Right renal cortex interstitium (tissue), 3 donors: ENCODE results near the gene PDILT. TPM values are rescaled to one million over a fixed set of nuclear protein-coding genes. Genes with fewer than 3 reads are reported as not detected.

Experiments used
- DNase-seq, 3 donors: peaks; one replicate each; pipeline ENCODE4 v3.0.0-alpha.2; 2013; ENCODE audit warnings: low read depth in 3 of 3, low spot score in 2 of 3
- polyA plus RNA-seq, 3 donors: library from polyadenylated mRNA; unstranded; fragments of 120-200 nt; gene quantifications; one replicate each; pipeline ENCODE4 v1.2.1, GENCODE V29; 2013; ENCODE audit not compliant: insufficient read length in 3 of 3

PDILT gene
- polyA plus RNA-seq, 3 donors, result 0.16 TPM; not detected in 2

GRCh38 chr16:20409398-20410120 lies 5.0 kb upstream of the PDILT start, which contains the start of gene ACSM5:
Gene ACSM5, plus strand, starts transcription at chr16:20409534. Its CDS starts 1,951 bp downstream, at chr16:20411485.
- no peak for DNase-seq

DNA sequence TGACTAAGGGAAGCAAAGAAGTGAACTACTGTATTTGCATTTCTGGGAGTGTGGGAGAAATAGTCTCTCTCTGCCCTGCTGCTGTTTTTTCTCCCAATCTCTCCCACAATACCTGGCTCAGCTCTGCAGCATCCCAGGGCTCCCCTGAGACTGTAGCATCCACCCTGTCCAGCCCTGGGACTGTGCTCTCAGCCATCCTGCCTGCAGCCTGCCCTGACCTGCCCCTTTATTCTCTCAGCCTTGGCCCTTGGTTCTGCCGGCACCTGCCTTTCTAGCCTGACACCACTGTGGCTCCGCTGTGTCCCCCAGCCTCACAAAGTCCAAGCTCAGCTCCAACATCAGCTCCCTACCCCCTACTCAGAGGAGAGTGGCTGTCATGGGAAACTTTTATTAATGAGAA lies 1.9 kb downstream of the PDILT start:
- DNase-seq, result no peak

DNA sequence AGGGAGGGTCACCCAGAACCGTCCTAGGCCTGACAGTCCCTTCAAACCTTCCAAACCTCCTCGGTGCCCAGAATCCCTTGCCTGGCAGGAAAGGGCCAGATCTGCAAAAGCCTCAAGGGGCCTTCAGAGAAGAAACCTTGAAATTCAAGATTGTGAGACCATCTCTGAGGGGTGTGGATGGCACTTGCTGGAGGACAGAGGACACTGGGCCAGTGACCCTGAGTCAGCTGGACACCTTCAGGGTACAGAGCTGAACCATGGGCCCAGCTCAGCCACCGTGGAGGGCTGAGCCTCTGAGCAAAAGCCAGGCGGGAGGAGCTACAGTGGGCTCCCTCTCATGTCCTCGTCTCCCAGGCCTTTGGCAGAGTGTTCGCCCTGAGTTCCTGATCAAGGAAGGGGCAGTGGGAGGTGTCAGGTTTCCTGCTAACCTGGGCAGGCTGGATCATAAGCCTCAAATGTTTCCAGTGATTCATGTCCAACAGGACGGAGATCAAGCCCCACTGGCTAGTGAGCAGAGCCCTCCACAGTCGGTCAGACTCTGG lies 3.0 kb downstream of the PDILT start:
- DNase-seq, result no peak

DNA sequence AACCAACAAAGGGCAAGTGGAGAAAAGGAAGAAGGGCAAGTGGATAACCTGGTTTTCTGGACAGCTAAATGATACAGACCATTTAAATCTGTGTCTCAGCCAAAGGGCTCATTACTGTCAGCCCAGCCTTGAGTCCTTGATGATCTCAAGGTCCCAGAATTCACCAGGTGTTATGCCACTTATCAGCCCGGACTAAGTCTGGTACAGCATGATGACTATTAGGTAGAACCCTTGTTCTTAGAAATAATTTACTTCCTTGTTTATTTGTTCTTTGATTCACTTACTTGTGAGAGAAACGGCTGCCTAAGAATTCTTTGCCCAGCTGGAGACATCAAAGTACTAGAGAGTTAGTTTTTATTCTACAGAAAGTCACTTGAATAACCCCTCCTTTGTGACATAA lies 3.5 kb downstream of the PDILT start:
- no peak for DNase-seq

DNA sequence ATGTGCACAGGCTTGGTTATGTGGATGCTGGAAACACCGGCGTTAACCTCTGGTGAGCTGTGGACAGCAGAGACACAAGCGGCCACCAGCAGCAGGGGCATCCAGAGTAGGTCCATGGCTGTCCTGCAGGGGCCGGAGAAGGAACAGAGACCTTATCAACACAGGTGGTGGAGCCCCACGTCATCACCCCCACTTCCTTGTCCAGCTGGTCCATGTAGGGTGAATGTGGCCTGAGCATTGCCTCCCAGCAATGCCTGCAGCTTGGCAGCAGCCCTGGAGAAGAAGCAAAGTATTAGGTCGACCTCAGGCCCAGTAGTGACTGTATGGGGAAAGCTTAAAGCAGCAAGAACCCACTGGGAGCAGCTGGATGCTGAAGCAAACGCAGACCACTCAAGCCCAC lies 5.4 kb downstream of the PDILT start:
- DNase-seq, result no peak

DNA sequence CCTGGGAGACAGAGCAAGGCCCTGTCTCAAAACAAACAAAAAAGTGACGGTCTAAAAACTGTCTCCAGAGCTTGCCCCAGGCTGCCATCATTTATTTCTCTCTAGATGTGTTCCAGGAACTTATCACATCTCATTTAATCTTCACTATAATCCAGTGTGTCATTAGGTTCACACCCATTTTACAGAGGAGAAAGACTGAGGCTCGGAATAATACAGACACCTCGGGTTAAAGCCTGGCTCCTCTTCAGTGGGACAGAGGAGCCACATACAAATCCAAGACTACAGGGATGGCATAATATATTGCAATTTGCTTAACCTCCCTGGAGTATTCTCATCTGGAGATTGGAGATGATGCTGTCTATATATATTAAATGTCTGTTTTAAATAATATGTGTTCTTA lies 5.9 kb downstream of the PDILT start:
- no peak for DNase-seq

DNA sequence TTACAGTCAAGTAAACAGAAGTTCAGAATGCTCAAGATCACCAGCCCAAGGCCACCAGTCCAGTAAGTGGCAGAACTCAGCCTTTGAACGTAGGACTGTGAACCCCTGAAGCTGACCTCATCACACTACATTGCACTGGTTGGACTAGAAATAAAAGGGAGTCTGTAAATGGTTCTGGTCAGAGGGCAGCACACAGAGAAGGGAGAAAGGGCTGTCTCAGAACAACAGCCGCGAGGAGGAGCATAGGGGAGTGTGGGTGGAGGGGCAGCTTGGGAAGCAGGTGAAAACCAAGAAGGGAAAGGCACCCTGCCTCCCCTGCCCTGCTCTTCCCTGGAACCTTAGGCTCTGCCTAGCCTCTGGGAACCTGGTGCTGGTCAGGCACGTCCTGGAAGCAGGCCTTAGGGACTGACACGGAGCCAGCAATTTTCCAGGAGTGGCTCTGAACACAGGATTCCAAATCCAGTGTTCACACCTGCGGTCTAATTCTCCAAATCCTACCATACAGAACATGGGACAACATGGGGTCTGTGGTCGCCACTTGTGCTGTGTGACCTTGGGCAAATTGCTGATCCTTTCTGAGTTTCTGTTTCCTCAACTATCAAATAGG lies 7.0 kb downstream of the PDILT start:
- DNase-seq, result no peak

GRCh38 chr16:20396846-20397467 lies 7.6 kb downstream of the PDILT start:
- no peak for DNase-seq

DNA sequence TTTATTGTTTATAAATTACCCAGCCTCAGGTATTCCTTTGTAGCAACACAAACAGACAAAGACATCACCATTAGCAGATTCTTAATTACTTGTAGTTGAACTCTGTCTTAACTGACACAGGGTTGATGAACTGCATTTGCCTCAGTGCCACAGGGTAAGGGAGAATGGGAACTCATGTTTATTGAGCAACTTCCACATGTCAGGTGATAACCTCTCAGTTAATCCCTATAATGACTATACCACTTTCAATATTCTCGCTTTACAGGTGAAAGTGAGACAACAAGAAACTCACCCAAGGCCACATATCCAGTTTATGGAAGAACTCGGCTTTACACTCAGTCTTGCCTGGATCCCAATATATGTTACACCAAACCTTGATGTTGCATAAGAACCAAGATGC lies 8.6 kb downstream of the PDILT start:
- no peak for DNase-seq

GRCh38 chr16:20393801-20394577 lies 10.5 kb downstream of the PDILT start:
- no peak for DNase-seq

GRCh38 chr16:20391045-20391444 lies 13.5 kb downstream of the PDILT start:
- no peak for DNase-seq

DNA sequence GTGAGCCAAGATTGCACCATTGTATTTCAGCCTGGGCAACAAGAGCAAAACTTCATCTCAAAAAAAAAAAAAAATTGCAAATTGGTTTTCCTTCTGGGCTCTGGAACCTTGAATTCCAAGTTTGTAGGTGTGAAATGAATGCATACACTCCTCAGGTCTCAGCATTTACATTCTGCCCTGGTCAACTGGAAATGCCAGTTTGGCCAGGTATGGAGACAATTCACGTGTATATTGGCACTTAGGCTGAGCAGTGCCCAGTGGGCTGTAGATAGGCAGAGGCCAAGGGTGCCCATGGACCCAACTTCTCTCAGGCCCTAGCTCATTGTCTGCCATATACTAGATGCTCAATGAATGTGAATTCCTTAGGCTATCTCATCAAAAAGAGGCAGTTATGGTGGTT lies 15.7 kb downstream of the PDILT start:
- no peak for DNase-seq

GRCh38 chr16:20387978-20388377 lies 16.6 kb downstream of the PDILT start:
- no peak for DNase-seq

DNA sequence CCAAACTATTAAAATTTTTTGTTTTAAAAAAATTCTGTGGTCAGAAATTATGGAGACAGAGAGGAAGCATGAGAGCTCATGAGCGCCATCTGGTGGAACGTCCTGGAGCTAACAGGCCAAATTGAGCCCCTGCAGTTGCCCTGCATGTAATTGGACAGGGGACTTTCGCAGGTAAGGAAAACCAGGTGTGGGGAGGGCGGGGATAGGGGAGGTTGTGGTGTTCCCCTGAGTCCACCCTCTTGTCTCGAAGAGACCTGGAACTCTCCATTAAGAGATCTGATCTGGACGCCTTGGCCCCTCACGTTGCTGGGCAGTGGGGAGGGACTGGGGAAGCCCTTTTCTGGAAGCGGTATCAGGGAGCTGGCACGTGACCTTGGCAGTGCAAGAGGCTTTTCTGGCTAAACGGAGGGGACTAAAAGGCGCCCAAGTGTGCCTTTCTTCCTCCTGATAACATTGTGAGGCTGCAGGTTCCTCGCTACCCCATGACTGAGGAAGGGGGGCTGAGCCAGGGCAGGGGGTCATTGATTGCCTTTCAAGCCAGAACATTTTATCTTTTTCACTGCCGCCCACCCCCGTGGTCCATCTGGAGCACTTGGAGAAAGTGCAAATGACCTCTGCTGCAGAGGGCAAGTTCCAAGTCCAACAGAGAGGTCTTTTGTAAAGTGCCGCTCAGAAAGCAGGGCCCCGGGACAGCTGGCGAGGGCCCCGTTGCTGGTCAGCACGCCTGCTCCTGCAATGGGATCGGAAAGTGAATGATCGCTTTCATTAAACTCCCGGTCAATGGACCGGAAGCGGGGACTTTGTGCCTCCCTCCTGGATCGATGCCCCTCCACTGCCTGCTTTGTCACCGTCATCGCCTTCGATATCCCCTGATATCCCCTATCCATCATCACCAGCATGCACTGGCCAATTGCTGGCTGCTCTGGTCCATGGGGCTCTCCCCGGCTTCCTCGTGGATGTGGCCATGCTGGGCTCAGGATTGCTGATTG lies 18.4 kb downstream of the PDILT start:
- peak in 2 of 3 donors; percentile 31 to 41 for DNase-seq

DNA sequence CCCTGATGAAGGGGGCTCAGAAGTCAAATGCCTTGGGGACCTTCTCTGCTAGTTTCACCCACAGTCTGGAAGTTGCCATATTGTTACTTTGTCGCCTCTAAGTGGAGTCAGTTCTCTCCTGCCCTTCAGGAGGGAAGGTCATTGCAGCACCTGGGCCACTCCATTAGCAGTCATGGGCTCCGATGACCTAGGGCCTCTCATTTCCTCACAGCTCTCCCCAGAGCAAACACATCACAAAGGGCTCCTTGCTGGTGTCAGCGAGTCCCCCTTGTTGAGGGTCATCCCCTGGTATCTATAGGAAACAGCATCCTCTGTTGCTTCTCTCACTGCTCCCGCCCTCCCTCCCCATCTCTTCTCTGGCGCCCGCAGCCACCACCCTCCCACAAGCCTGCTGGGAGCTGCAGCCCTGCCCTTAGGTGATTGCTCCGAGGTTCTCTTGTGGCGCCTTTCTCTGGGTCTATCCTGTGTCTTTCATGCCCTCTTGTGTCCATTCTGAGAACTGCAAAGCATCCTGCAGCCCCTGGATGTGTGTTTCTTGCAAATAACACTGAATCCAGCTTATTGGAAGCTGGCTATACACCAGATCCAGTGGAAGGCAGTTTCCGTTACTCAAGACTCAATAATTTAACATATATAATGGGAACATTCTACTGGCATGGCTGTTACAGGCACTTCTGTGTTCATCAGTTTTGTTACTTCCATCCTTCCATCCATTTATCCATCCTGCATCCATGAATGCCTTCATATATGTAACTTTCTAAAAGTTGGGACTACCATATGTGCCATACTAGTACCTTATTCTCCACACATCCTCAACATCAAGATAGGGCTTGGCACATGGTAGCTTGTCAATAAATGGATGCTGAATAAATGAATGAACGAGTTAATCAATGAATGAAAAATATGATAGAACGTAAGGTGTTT lies 21.2 kb downstream of the PDILT start:
- DNase-seq, result peak; percentile 47 to 54 (median 51)

DNA sequence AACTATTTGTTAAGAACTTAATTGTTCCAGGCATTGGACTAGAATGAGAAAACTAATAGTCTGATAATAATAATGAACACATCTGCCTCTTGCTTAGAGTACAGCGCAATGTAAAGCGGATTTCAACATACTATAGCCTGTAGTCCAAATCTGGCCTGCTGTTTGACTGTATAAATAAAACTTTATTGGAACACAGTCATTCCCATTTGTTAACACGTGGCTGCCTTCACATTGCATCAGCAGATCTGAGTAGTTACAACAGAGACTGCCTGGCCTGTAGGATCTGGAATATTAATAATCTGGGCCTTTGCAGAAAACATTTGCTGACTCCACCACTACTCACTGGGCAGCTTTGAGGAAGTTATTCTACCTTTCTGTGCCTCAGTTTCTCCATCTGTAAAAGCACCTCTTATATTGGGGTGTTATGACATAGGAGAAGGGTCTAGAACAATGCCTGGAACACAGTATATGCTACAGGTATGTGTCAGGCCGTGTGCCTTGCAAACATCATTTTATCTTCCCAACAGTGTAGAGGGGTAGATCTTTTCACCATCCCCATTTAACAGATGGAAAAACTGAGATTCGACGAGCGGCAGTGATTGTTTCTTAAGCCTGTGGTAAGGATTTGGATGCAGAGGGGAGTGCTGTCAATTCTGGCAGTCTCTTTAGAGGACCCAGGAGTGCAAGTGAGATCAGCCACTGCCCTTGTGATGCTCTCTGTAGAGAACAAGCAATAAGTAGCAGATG lies 22.2 kb downstream of the PDILT start:
- no peak for DNase-seq

DNA sequence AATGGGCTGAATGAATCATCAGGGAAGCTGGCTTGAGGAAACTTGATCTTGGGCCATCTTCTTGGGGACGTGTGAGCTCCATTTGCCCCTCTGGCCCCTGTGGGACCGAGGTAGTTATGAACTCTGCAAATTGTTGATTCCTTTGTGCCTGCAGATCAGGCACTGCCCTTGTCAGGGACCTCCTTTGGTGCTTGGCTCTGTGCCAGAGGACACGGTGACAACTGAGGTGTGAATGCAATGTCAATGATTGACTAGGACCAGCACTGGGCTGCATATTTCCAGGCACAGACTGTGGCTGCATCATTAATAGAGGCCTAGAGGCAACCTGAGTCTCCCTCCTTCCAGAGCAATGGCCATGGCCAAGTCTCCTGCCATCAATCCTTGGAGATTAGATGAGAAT lies 23.8 kb downstream of the PDILT start:
- DNase-seq, result peak in 2 of 3 donors; percentile 31 to 40

DNA sequence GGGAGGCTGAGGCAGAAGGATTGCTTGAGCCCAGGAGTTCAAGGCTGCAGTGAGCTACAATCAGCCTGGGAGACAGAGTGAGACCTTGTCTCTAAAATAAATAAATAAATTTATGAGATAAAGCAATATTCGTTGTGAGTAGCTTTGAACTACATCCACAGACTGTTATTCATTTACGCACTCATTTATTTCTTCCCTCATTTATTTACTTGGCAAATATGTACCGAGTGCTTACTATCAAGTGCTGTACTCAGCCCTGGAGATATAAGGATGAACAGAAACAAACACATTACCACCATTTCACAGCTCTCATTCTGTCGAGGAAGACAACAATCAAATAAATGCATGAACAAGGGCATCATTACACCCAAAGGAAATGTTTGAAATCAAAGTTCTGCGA lies 27.4 kb downstream of the PDILT start:
- no peak for DNase-seq
